Fibroblast of pulmonary artery (primary cell): ENCODE measurements around the gene PIGK.

Experiments used
- DNase-seq: peaks from one replicate; pipeline ENCODE4 v3.0.0-alpha.2; 2010; ENCODE audit warnings: low read depth
- H3K4me3 ChIP-seq: replicated peaks from 2 replicates; pipeline ENCODE4 v1.5.1; 2011; ENCODE audit warnings: low read depth, mild to moderate bottlenecking, control low read depth, low read length, moderate library complexity
- TF ChIP-seq, protein P1 (sequence below): IDR thresholded peaks from 2 replicates; pipeline ENCODE4 v1.5.1; 2011; ENCODE audit warnings: mild to moderate bottlenecking, control low read depth, low read length, inconsistent platforms; ENCODE audit errors: missing control alignments

Gene PIGK

DNA sequence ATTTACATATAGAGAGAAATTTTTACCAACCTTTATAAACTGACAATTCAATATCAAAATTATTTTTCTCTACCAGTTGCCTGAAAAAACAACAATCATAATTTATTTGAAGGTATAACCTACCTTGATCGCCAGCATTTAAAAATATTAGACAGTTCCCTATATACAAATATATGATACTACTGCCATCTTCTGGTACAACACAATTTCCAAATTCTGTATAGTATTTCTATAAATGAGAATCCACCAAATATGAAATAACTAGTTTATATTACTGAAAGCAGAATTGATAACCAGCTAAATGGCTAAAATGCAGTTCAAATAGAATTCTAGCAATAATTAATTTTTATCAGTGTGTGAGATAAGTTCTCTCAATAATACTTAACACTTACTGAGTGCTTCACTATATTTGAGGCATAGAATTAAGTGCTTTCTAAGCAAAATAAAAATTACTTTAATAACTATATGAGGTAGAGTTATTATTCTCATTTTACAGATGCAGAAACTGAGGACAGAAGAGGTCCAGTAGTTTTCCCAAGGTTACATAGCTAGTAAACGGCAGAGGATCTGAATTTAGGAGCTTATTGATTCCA is 75.6 kb downstream of the PIGK start:
- peak; percentile 30 for DNase-seq
- TF ChIP-seq, protein P1, sequence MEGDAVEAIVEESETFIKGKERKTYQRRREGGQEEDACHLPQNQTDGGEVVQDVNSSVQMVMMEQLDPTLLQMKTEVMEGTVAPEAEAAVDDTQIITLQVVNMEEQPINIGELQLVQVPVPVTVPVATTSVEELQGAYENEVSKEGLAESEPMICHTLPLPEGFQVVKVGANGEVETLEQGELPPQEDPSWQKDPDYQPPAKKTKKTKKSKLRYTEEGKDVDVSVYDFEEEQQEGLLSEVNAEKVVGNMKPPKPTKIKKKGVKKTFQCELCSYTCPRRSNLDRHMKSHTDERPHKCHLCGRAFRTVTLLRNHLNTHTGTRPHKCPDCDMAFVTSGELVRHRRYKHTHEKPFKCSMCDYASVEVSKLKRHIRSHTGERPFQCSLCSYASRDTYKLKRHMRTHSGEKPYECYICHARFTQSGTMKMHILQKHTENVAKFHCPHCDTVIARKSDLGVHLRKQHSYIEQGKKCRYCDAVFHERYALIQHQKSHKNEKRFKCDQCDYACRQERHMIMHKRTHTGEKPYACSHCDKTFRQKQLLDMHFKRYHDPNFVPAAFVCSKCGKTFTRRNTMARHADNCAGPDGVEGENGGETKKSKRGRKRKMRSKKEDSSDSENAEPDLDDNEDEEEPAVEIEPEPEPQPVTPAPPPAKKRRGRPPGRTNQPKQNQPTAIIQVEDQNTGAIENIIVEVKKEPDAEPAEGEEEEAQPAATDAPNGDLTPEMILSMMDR: peak; percentile 29

DNA sequence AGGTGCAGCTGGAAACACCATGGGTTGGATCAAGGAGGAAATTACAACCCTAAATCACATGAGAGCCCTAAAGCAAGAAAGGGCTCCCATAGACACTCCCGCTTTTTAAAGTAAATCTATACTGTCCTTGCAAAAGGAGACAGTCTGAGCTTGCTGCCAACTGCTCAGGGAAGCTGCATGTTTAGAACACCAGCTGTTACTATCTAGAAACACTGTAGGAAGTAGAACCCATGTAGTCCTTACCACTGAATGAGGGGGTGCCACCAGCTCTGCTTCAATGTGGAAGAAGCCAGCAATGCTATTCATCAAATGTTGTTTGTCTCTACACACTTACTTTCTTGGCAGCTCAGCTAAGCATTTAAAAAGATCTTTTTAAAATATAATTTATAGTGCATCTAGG is 79.8 kb downstream of the PIGK start:
- no peak for DNase-seq
- TF ChIP-seq, protein P1: no peak
- H3K4me3 ChIP-seq: no peak overlapping the region

More for the DNA sequence above, 75.6 kb downstream of the PIGK start:
- no peak overlapping the region for H3K4me3 ChIP-seq

DNA sequence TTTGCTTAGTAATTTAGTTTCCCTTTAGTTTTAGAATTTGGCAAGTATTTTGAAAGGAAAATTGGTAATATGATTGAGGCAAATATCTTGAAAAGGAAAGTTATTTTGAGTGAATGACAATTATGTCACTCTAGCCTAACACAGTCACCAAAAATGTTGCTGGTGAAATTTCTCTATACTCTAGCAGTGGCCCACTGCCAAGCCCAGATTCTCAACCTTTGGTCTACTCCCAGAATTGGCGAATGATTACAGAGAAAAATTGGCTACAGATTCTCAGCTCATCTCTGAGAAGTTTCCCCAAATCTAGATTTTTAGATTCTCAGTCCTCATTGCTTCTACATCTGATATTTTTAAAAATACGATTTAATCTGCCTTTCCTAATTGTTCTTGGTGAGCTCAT is 84.9 kb downstream of the PIGK start:
- TF ChIP-seq, protein P1: no peak
- DNase-seq: peak; percentile 22

DNA sequence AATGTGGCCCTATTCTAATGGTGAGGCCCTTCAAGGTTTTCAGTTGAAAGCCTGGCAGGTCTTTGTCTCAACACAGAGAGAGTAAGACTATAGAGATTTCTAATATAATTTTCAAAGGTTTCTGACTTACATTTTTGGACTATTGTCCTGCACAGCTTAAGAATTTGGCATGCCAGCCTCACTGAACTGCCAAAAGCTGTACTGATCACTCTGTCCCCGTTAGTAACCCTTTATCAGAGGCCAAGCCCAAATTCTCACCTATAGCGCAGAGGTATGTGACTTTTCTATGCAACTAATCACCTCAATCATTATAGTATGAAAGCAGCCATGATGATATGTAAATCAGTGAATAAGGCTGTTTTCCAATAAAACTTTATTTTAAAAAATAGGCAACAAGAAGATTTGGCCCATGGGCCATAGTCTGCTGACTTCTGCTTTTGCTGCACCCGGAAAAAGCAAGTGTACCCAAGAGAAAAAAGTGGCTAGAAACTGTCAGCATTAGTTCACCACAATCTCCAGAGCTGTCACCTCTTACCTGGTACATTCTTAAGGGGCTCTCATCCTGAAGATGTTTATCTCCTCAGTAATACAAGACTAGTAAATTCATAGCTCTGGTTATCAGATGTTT is 85.4 kb downstream of the PIGK start:
- TF ChIP-seq, protein P1: no peak

More for the DNA sequence above, 84.9 kb downstream of the PIGK start:
- no peak overlapping the region for H3K4me3 ChIP-seq

DNA sequence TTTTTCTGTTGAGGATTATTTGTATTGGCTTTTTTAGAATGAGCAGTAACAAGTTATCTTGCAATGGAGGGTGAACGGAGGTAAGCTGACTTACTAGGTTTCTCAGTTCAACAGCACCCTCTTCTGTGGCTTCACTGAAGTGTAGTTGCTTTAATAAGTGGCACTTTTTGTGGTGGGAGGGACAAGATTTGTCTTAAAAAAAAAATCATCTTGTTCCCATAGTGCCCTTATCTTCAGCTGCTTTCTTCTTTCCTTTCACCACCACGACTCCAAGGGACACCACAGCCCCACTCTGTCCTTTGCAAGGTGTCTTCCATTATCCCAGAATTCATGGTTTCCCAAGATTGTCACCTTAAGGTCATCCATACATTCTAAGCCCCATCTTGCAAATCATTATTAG is 92.9 kb downstream of the PIGK start:
- TF ChIP-seq, protein P1: peak; percentile 68
- DNase-seq: peak; percentile 87
- H3K4me3 ChIP-seq: no peak overlapping the region

More for the DNA sequence above, 85.4 kb downstream of the PIGK start:
- DNase-seq: no peak
- no peak overlapping the region for H3K4me3 ChIP-seq

DNA sequence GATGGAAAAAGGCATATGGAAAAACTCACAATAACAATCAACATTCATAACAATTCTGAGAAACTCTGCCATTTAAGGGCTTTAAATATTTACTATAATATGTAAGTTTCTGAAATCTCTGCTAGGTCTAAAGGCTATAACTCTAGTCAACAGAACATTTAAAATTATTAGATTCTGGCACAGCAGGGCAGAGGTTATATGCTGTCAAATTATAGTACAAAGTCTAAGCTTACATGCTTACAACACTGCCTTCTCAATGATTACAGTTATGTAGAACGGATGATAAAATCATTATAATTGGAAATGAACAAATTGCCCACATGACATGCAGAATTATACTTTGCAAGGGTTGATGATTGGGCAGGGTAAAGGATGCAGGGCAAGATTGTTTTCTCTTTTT is 97.7 kb downstream of the PIGK start:
- no peak overlapping the region for H3K4me3 ChIP-seq
- no peak for DNase-seq
- TF ChIP-seq, protein P1: no peak

DNA sequence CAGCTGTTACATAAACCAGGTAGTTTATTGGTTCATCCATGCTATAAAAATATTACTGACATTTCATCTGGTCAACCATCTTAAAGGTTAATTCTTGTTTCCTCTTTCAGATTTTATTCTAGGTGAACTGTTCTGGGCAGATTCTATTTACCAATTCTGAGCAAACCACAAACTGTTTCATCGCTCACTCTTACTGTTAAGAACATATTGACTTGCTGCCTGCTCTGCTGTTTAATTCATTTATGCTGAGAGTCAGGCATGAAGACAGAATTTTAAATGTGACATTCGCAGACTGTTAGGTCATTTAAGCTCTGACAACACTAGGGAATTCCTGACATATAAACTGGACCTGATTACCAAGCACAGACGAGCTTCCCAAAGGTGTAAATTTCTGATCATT is 98.3 kb downstream of the PIGK start:
- TF ChIP-seq, protein P1: no peak
- no peak for DNase-seq
- no peak overlapping the region for H3K4me3 ChIP-seq
